Activated naive CD4-positive, alpha-beta T cell treated with anti-CD3 and anti-CD28 coated beads for 36 hours (primary cell): ENCODE data around the gene LRIG1. TPM values are rescaled to one million over a fixed set of nuclear protein-coding genes. Genes with fewer than 3 reads are reported as not detected.

Experiments
- CTCF ChIA-PET: fragments of 350-600 bp; sonication (Branson Sonifier 250); formaldehyde crosslinking; loops from one replicate; lab custom pipeline; 2021; ENCODE audit warnings: antibody characterized with exemption; lab: Charles Lee
- DNase-seq: peaks from one replicate; pipeline ENCODE4 v3.0.0-alpha.2; 2020
- H3K27ac Mint-ChIP-seq: one replicate; pipeline ENCODE4 v1.8.0; 2021; ENCODE audit warnings: mild to moderate bottlenecking, mixed read lengths
- H3K27me3 Mint-ChIP-seq: one replicate; pipeline ENCODE4 v1.8.0; 2021; ENCODE audit warnings: low read depth, mixed read lengths
- H3K36me3 Mint-ChIP-seq: one replicate; pipeline ENCODE4 v1.8.0; 2021; ENCODE audit warnings: low read depth, mixed read lengths
- H3K4me1 Mint-ChIP-seq: one replicate; pipeline ENCODE4 v1.8.0; 2021; ENCODE audit warnings: low read depth, mixed read lengths
- H3K4me3 Mint-ChIP-seq: one replicate; pipeline ENCODE4 v1.8.0; 2021; ENCODE audit warnings: mild to moderate bottlenecking, moderate library complexity, mixed read lengths
- H3K9me3 Mint-ChIP-seq: one replicate; pipeline ENCODE4 v1.8.0; 2021; ENCODE audit warnings: mixed read lengths
- intact Hi-C: fragments of 100-400 bp; cut with micrococcal nuclease; formaldehyde crosslinking; loops from one replicate; pipeline ENCODE4 v1.15.1; 2023
- total RNA-seq, 2 experiments: library from RNA; stranded (reverse); gene quantifications; one replicate each; pipeline ENCODE4 v1.2.3, GENCODE V29; 2021

LRIG1 gene
- total RNA-seq, 2 experiments from 2014 or later: 18.3 to 19.0 TPM

GRCh38 chr3:66484106-66484844 lies 16.5 kb downstream of the LRIG1 start:
- no peak overlapping the region for H3K4me3 Mint-ChIP-seq
- intact Hi-C loops: no loop called here
- peaks cover 5% of the 10 kb centered on the region for H3K36me3 Mint-ChIP-seq
- CTCF ChIA-PET: interaction anchor here (1.1 kb wide), 1 partner anchor 10 kb away, joined by 3 read pairs; no protein-coding TSS in a partner anchor
- no peak for DNase-seq
- no peak overlapping the region for H3K27ac Mint-ChIP-seq
- no peaks in the 10 kb centered on the region for H3K9me3 Mint-ChIP-seq
- H3K27me3 Mint-ChIP-seq: no peaks in the 10 kb centered on the region
- H3K4me1 Mint-ChIP-seq: peaks cover 80% of the 10 kb centered on the region

- H3K36me3 Mint-ChIP-seq: peaks cover 7% of the 10 kb centered on the region
- intact Hi-C loops: no loop called here
These were observed 17.4 kb downstream of the LRIG1 start for GRCh38 chr3:66483409-66483906.

GRCh38 chr3:66483006-66483405 lies 17.8 kb downstream of the LRIG1 start:
- Mint-ChIP-seq H3K4me3 (no peak overlapping the region), H3K27ac (no peak overlapping the region), H3K36me3 (peaks cover 7% of the 10 kb centered on the region), H3K4me1 (peaks cover 82% of the 10 kb centered on the region), H3K27me3 (no peaks in the 10 kb centered on the region), H3K9me3 (no peaks in the 10 kb centered on the region)
- no peak for DNase-seq
- intact Hi-C loops: no loop called here
- CTCF ChIA-PET: interaction anchor here (1.6 kb wide), 2 partner anchors 9 to 13 kb away, joined by 5 to 6 read pairs; no protein-coding TSS in a partner anchor

More at GRCh38 chr3:66483409-66483906, 17.4 kb downstream of the LRIG1 start:
- H3K27ac Mint-ChIP-seq: no peak overlapping the region
- CTCF ChIA-PET: interaction anchor here (1.1 to 1.6 kb wide), 3 partner anchors 8 to 14 kb away, joined by 3 to 6 read pairs (median 5); no protein-coding TSS in a partner anchor
- DNase-seq: no peak
- no peaks in the 10 kb centered on the region for H3K9me3 Mint-ChIP-seq
- H3K4me1 Mint-ChIP-seq: peaks cover 80% of the 10 kb centered on the region
- H3K27me3 Mint-ChIP-seq: no peaks in the 10 kb centered on the region
- H3K4me3 Mint-ChIP-seq: peak overlapping the region; percentile 13

GRCh38 chr3:66482018-66482404 lies 18.8 kb downstream of the LRIG1 start:
- H3K4me1 Mint-ChIP-seq: peaks cover 86% of the 10 kb centered on the region
- CTCF ChIA-PET: interaction anchor here (1.4 to 1.6 kb wide), 3 partner anchors 9 to 12 kb away, joined by 5 to 6 read pairs (median 5); no protein-coding TSS in a partner anchor
- intact Hi-C loops: no loop called here
- H3K27ac Mint-ChIP-seq: no peak overlapping the region
- H3K4me3 Mint-ChIP-seq: no peak overlapping the region
- peaks cover 7% of the 10 kb centered on the region for H3K36me3 Mint-ChIP-seq
- no peak for DNase-seq
- H3K9me3 Mint-ChIP-seq: no peaks in the 10 kb centered on the region
- H3K27me3 Mint-ChIP-seq: no peaks in the 10 kb centered on the region

- peaks cover 7% of the 10 kb centered on the region for H3K36me3 Mint-ChIP-seq
- no peak for DNase-seq
- no peaks in the 10 kb centered on the region for H3K27me3 Mint-ChIP-seq
- H3K4me1 Mint-ChIP-seq: peaks cover 80% of the 10 kb centered on the region
- CTCF ChIA-PET: interaction anchor here (1.4 to 3.4 kb wide), 3 partner anchors 9 to 12 kb away, joined by 5 to 15 read pairs (median 14); no protein-coding TSS in a partner anchor
- H3K27ac Mint-ChIP-seq: peak overlapping the region; percentile 81
- intact Hi-C loops: loop anchor here (1.0 kb wide), 3 partner anchors 8 to 18 kb away; no protein-coding TSS in a partner anchor
- H3K4me3 Mint-ChIP-seq: peak overlapping the region; percentile 52
- no peaks in the 10 kb centered on the region for H3K9me3 Mint-ChIP-seq
These were observed 19.5 kb downstream of the LRIG1 start for GRCh38 chr3:66481071-66482017.

- peak overlapping the region; percentile 81 for H3K27ac Mint-ChIP-seq
- DNase-seq: peak; percentile 70
- peak overlapping the region; percentile 44 for H3K4me3 Mint-ChIP-seq
- intact Hi-C loops: loop anchor here (1.0 kb wide), 3 partner anchors 8 to 19 kb away; no protein-coding TSS in a partner anchor
- H3K36me3 Mint-ChIP-seq: peaks cover 7% of the 10 kb centered on the region
- CTCF ChIA-PET: interaction anchor here (0.6 to 3.4 kb wide), 4 partner anchors 9 to 255 kb away, joined by 3 to 15 read pairs (median 8); no protein-coding TSS in a partner anchor
- H3K4me1 Mint-ChIP-seq: peaks cover 74% of the 10 kb centered on the region
- no peaks in the 10 kb centered on the region for H3K9me3 Mint-ChIP-seq
- no peaks in the 10 kb centered on the region for H3K27me3 Mint-ChIP-seq
These were observed 20.2 kb downstream of the LRIG1 start for GRCh38 chr3:66480666-66481065.

GRCh38 chr3:66479532-66479947 lies 21.3 kb downstream of the LRIG1 start:
- Mint-ChIP-seq H3K36me3 (peaks cover 7% of the 10 kb centered on the region), H3K27ac (no peak overlapping the region), H3K27me3 (no peaks in the 10 kb centered on the region), H3K9me3 (no peaks in the 10 kb centered on the region), H3K4me3 (no peak overlapping the region), H3K4me1 (peaks cover 68% of the 10 kb centered on the region)
- no peak for DNase-seq
- CTCF ChIA-PET: interaction anchor here (0.7 to 3.4 kb wide), 4 partner anchors 11 to 72 kb away, joined by 3 to 15 read pairs (median 9); no protein-coding TSS in a partner anchor
- intact Hi-C loops: no loop called here

GRCh38 chr3:66478960-66479359 lies 21.9 kb downstream of the LRIG1 start:
- no peak for DNase-seq
- Mint-ChIP-seq H3K36me3 (peaks cover 7% of the 10 kb centered on the region), H3K9me3 (no peaks in the 10 kb centered on the region), H3K4me1 (peaks cover 66% of the 10 kb centered on the region), H3K27me3 (no peaks in the 10 kb centered on the region), H3K4me3 (no peak overlapping the region), H3K27ac (no peak overlapping the region)
- CTCF ChIA-PET: interaction anchor here (0.7 to 3.4 kb wide), 4 partner anchors 10 to 72 kb away, joined by 3 to 15 read pairs (median 9); no protein-coding TSS in a partner anchor
- intact Hi-C loops: no loop called here

GRCh38 chr3:66477856-66478255 lies 23.0 kb downstream of the LRIG1 start:
- Mint-ChIP-seq H3K27me3 (no peaks in the 10 kb centered on the region), H3K4me3 (no peak overlapping the region), H3K36me3 (peaks cover 7% of the 10 kb centered on the region), H3K9me3 (no peaks in the 10 kb centered on the region), H3K4me1 (peaks cover 66% of the 10 kb centered on the region), H3K27ac (no peak overlapping the region)
- CTCF ChIA-PET: interaction anchor here (3.4 kb wide), 1 partner anchor 15 kb away, joined by 14 read pairs; no protein-coding TSS in a partner anchor
- no peak for DNase-seq
- intact Hi-C loops: no loop called here

GRCh38 chr3:66476852-66477381 lies 23.9 kb downstream of the LRIG1 start:
- H3K9me3 Mint-ChIP-seq: no peaks in the 10 kb centered on the region
- intact Hi-C loops: no loop called here
- no peaks in the 10 kb centered on the region for H3K27me3 Mint-ChIP-seq
- CTCF ChIA-PET: no interaction called here
- H3K4me1 Mint-ChIP-seq: peaks cover 70% of the 10 kb centered on the region
- no peak overlapping the region for H3K4me3 Mint-ChIP-seq
- H3K36me3 Mint-ChIP-seq: peaks cover 7% of the 10 kb centered on the region
- DNase-seq: no peak
- H3K27ac Mint-ChIP-seq: no peak overlapping the region

GRCh38 chr3:66475386-66476020 lies 25.3 kb downstream of the LRIG1 start:
- Mint-ChIP-seq H3K4me1 (peaks cover 66% of the 10 kb centered on the region), H3K36me3 (peaks cover 7% of the 10 kb centered on the region), H3K27me3 (no peaks in the 10 kb centered on the region), H3K27ac (no peak overlapping the region), H3K9me3 (no peaks in the 10 kb centered on the region), H3K4me3 (no peak overlapping the region)
- DNase-seq: no peak
- CTCF ChIA-PET: no interaction called here
- intact Hi-C loops: no loop called here
